ENCODE data around the gene TNPO3.

DNA sequence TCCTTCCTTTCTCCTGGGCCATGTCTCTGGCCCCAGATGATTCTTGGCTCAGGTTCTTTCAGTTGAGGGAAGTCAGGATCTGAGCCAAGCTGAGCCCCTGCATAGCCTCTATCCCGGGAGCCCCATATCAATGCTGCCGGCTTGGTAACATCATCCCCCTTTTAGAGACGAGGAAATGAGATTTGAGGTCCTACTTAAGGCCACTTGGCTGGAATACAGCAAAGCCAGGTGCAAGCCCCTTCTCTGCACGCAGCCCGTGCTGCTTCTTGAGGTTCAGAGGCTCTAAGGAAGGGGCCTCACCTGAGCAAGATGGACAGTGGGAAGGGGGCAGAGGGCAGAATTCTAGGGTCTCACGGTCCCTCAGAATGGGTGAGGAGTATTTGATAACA lies 119.6 kb downstream of the TNPO3 start:
- TF ChIP-seq, protein P1, sequence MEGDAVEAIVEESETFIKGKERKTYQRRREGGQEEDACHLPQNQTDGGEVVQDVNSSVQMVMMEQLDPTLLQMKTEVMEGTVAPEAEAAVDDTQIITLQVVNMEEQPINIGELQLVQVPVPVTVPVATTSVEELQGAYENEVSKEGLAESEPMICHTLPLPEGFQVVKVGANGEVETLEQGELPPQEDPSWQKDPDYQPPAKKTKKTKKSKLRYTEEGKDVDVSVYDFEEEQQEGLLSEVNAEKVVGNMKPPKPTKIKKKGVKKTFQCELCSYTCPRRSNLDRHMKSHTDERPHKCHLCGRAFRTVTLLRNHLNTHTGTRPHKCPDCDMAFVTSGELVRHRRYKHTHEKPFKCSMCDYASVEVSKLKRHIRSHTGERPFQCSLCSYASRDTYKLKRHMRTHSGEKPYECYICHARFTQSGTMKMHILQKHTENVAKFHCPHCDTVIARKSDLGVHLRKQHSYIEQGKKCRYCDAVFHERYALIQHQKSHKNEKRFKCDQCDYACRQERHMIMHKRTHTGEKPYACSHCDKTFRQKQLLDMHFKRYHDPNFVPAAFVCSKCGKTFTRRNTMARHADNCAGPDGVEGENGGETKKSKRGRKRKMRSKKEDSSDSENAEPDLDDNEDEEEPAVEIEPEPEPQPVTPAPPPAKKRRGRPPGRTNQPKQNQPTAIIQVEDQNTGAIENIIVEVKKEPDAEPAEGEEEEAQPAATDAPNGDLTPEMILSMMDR (conservative IDR thresholded peaks at IDR 0.05; ENCODE audit: low read length) = no peak
- TF ChIP-seq EZH2phosphoT487 (IDR thresholded peaks at IDR 0.05; ENCODE audit: borderline replicate concordance, low read depth, low read length) = no peak
